GM21717 (cell line): Measurements from ENCODE around the gene LILRA1.
"Not testable (repeated sequence)": the region's sequence is repeated elsewhere in the genome, so short reads cannot be mapped to it uniquely, and the experiment has no call there.

Experiments
- ATAC-seq: cut with Tn5 transposase; IDR thresholded peaks from one replicate; pipeline ENCODE4 v1.9.1; 2021; ENCODE audit warnings: mild to moderate bottlenecking, moderate library complexity; ENCODE audit not compliant: unreplicated experiment

The LILRA1 gene

GRCh38 chr19:54624234-54624633 is 30.8 kb downstream of the LILRA1 start:
- ATAC-seq, result not testable (repeated sequence)

DNA sequence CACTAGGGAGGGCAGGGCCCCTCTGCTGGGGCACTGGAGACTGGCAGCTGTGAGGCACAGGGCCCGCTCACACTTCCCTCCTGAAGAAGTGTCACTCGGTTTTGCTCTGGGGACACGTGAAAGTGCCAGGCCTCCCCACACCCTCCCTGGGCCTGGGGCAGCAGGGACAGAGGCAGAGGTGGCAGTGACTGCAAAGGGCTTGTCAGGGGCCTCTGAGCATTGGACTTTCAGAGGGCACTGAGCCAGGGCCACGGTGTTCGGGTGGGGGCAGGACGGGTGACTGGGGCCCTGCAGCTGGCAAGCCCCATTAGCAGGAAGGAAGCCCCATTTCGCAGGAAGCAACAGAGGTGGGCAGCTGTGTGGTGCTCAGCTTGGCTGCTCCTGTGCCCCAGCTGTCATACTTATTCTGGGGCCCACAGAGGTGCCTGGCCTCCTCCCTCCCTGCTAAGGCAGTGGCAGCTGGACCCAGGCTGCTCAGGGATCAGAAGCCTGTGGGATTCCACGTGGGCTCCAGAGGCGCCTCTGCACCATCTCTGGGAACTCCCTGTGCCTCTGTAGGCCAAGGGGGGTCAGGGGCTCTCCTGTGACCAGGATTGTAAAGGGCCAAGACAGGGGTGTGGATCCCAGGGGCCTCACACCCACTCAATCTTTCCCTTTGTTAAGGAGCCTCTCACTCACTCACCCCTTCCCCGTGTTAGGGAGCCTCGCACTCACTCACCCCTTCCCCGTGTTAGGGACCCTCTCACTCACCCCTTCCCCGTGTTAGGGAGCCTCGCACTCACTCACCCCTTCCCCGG is 31.7 kb downstream of the LILRA1 start:
- not testable (repeated sequence) for ATAC-seq

DNA sequence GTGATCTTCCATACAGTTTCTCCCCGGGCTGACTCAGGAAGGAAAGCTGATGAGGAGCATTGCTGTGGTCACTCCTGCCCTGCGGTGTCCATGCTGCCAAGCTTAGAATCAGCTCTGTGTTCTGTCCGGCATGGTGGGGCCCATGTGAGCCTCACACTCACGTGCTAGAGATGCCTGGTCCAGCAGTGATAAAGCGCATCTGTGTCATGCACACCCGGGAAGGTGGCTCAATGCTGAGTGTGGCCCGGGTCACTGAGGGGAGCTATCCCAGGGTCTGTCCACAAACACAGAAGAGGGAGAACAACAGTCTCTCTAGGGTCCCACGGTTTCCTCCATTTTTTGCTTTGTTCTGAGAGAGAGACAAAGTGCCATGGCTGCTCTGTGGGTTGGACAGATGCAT is 33.3 kb downstream of the LILRA1 start:
- ATAC-seq, result no peak

DNA sequence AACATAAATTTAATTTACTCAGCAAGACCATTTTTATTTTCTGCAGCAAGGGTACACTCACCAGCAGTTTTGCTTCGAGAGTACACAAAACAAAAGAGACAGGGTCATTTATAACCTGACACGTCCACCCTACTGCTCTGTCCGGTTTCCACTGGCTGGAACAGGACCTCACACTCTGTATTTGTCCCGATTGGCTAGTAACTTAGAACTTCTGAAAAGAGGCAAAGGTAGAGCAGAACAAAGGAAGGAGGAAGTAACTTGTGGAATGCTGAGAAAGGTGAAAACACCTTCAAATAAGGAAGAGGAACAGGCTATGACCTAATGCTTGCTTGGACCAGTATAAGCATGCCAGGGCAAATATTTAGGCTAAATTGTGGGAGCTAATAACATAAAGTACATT is 34.5 kb downstream of the LILRA1 start:
- not testable (repeated sequence) for ATAC-seq

DNA sequence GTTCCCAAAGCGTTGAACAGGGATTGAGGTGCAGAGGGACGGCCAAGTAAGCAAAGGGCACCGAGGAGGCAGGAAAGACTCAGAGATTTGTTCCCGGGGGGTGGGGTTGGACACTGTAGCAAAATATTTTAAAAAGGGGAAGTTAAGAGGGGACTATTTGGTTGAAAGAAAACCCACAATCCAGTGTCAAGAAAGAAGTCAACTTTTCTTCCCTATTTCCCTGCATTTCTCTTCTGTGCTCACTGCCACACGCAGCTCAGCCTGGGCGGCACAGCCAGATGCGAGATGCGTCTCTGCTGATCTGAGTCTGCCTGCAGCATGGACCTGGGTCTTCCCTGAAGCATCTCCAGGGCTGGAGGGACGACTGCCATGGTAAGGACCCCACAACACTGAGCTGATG is 36.8 kb downstream of the LILRA1 start, which contains the start of gene LILRB1:
LILRB1 (plus strand) TSS at position 223 of the 400 bp plus-strand sequence. CDS start 590 bp downstream, outside the sequence.
- ATAC-seq, result not testable (repeated sequence)

- no peak for ATAC-seq
Observed at GRCh38 chr19:54630782-54631181, 37.4 kb downstream of the LILRA1 start.

- not testable (repeated sequence) for ATAC-seq
Observed at GRCh38 chr19:54631489-54632337, 38.3 kb downstream of the LILRA1 start.

DNA sequence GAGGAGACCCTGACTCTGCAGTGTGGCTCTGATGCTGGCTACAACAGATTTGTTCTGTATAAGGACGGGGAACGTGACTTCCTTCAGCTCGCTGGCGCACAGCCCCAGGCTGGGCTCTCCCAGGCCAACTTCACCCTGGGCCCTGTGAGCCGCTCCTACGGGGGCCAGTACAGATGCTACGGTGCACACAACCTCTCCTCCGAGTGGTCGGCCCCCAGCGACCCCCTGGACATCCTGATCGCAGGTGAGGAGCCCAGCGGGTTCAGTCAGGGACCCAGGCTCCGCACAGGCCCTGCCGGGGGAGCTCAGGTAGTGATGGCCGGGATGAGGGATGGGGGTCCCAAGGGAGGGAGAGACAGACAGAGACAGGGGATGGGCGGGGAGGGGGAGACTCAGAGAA is 39.1 kb downstream of the LILRA1 start:
- ATAC-seq, result not testable (repeated sequence)

- ATAC-seq, result no peak
Observed at GRCh38 chr19:54633401-54633800, 40.0 kb downstream of the LILRA1 start.

DNA sequence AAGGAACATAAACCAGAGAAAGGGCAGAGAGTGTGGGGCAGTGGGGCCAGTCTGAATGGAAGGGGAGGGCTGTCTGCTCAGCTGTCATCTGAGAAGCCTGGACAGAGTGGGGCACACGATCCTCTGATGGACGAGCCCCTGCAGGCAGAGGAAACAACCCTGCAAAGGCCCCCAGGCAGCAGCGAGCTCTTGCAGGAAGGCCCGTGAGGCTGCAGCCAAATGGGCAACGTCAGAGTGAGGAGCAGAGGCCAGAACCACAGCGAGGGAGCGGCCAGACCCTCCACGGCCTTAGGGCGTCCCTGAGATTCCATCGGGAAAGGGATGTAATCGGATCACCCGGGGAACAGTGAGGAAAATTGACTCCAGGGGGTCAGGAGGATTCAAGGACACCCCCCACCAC is 42.6 kb downstream of the LILRA1 start:
- not testable (repeated sequence) for ATAC-seq

DNA sequence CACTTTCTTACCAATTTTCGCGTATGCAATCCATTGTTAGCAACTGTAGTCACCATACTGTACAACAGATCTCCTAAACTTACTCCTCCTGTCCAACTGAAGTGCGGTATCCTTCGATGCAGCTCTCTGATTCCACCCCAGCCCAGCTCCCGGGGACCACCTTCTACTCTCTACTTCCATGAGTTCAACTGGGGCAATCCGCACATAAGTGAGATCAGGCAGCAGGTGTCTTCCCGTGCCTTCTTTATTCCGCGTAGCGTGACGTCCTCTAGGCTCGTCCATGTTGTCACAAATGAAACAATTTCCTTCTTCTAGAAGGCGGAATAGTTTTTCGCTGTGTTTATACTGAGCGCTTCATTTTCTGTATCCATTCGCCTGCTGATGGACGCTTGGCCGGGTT is 45.3 kb downstream of the LILRA1 start:
- no peak for ATAC-seq

GRCh38 chr19:54642953-54643352 is 49.5 kb downstream of the LILRA1 start:
- not testable (repeated sequence) for ATAC-seq

- ATAC-seq, result not testable (repeated sequence)
Observed at GRCh38 chr19:54643583-54643982, 50.2 kb downstream of the LILRA1 start.

DNA sequence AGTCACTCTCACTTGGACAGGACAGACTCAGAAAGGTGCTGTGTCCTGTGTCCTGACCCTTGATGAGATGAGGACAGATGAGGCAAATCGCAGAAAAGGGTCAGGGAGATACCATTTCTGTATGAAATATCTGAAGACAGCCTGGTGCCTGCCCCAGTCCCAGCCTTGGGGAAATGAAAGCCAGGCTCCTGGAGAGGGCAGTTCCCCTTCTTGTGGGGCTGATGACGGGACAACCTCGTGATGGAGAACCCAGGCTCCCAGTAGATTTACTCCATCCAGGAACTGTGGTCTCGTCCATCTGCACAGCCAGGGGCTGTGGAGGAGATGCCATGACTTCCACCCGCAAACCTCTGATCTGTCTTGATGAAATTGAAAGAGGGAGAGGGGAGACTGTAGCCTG is 50.6 kb downstream of the LILRA1 start:
- ATAC-seq, result no peak

GRCh38 chr19:54646331-54646841 is 53.0 kb downstream of the LILRA1 start:
- ATAC-seq, result no peak

DNA sequence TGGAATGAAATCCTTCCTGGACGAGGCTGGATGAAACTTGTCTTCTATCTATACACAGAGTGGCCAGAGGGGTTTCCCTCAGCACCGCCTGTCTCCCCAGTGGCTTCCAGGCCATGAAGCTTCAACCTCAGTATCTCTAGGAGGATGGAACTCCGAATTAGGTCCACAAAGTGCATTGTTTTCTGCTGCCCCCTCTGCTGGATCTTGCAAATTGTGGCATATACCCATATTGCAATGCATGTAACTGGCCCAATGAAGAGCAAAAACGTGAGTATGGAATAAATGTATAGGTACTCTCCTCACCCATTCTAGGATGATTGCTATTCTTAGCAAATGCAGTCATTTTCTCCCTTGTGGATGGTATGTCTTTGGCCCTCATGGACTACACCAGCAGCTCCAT is 54.7 kb downstream of the LILRA1 start:
- ATAC-seq, result no peak

- ATAC-seq, result no peak
Observed at GRCh38 chr19:54650108-54650655, 56.8 kb downstream of the LILRA1 start.
